ENCODE results near the gene RPL21.

The RPL21 gene

DNA sequence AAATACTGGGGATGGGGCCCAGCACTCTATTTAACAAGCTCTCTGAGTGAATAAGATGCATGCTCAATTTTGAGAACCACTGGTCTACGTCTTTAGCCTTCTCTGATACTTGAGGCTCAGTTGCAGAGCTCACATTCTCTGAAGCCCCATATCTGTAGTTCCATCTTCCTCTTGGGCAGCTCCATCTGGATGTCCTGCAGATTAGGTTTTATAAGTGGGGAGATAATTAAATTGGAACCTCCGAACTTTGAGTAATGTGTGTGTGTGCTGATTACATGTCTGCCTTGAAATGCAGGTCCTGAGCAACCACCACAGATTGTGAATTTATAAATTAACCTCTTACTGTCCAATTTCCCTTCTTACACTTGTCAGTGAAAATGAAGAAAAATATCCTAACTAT is 12.1 kb downstream of the RPL21 start:
- H3K27ac ChIP-seq = no peak overlapping the region
- no peak for TF ChIP-seq ZFX (IDR thresholded peaks at IDR 0.05)
- TF ChIP-seq, protein P1, sequence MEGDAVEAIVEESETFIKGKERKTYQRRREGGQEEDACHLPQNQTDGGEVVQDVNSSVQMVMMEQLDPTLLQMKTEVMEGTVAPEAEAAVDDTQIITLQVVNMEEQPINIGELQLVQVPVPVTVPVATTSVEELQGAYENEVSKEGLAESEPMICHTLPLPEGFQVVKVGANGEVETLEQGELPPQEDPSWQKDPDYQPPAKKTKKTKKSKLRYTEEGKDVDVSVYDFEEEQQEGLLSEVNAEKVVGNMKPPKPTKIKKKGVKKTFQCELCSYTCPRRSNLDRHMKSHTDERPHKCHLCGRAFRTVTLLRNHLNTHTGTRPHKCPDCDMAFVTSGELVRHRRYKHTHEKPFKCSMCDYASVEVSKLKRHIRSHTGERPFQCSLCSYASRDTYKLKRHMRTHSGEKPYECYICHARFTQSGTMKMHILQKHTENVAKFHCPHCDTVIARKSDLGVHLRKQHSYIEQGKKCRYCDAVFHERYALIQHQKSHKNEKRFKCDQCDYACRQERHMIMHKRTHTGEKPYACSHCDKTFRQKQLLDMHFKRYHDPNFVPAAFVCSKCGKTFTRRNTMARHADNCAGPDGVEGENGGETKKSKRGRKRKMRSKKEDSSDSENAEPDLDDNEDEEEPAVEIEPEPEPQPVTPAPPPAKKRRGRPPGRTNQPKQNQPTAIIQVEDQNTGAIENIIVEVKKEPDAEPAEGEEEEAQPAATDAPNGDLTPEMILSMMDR (conservative IDR thresholded peaks at IDR 0.05) = no peak

DNA sequence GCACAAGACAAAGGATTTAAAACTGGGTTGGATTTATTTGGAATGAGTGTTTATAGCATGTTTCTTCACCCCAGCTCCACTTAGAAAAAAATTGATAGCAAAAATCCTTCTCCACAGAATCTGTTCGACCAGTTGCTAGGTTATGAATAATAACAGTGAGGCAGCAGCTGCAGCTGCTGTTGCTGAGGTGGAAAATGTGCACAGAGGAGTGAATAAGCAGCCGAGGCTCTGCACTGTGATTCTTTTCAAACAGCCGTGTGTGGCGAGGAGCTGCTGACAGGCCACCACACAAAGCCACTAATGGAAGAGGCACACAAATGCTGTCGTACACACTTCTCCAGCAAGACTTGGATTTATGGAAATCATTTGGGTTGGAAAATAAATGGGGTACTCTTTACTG is 12.8 kb downstream of the RPL21 start:
- TF ChIP-seq, protein P1 (conservative IDR thresholded peaks at IDR 0.05) = no peak
- H3K27ac ChIP-seq = no peak overlapping the region

DNA sequence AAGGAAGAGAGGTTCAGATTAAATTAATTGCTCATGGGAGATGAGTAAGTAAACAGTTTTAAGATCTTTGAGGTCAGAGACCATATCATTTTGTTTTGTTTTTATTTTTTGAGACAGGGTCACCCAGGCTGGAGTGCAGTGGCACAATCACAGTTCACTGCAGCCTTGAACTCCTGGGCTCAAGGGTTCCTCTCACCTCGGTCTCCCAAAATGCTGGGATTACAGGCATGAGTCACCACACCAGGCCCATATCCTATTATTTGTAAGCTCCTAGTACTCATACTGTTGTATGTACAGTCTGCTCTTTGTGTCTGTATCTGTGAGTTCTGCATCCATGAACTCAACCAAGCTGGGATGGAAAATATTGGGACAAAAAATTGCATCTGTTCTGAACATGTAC is 13.3 kb downstream of the RPL21 start:
- TF ChIP-seq, protein P1 (conservative IDR thresholded peaks at IDR 0.05) = no peak
- no peak for TF ChIP-seq ZFX (IDR thresholded peaks at IDR 0.05)
- no peak overlapping the region for H3K27ac ChIP-seq

DNA sequence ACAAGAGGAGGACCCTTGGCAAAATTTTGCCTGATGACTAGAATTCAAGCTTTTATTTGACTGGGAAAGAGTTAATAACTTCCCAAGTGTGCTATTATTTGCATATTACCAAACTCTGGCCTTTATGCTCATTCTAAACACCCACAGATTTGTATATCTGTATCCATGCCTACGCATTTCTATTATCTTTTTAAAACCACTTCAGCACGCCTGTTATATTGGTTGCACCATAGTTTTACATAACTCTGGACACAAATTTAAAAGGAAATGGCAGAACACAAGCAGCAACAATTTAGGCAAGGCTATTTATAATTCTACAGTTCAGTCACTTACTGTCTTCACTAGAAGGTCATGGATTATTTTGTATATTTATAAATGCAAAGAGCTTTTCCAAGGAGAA is 15.6 kb downstream of the RPL21 start:
- TF ChIP-seq, protein P1 (conservative IDR thresholded peaks at IDR 0.05) = no peak
- TF ChIP-seq ZFX (IDR thresholded peaks at IDR 0.05) = no peak
- no peak overlapping the region for H3K27ac ChIP-seq

DNA sequence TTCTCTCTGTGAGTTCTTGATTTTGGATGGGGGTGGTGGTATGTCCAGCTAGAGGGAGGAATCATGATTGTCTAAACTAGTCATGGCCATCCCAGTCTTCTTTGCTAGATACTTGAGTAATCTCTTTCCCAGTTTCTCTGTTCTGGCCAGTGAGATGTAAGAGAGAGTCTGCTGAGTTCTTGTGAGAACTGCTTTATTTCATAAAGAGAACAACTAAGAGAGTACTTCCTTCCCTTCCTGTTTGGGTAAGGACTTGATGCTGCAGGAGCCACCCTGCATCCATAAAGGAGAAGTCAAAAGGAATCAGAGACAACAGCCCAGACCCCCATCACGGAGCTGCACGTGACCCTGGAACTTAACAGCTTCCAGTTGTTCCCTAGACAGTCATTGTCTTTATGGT is 16.2 kb downstream of the RPL21 start:
- TF ChIP-seq, protein P1 (conservative IDR thresholded peaks at IDR 0.05) = no peak
- no peak for TF ChIP-seq ZFX (IDR thresholded peaks at IDR 0.05)
- H3K27ac ChIP-seq = no peak overlapping the region

DNA sequence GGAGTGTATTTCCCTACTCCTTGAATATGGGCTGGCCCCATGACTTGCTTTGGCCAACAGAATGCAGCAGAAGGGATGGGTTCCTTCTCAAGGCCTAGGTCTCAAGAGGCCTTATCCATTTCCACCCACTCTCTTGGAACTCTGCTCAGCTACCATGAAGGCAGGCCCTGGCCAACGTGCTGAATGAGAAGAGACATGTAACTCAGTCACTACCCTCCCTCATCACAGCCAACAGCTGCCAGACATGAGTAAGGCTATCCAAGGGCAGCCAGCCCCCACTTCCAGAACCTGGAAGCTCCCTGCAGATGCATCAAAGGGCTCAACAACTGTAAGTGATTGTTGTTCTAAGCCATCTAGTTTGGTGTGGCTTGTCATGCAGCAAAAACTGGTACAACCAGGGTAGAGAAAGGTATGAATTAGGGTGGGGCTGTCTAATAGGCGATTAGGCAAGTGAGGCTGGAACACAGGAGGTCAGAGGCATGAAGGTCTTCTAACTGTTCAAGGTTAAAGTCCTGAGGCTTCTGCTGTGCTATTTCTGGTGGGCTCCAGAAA is 17.8 kb downstream of the RPL21 start:
- H3K27ac ChIP-seq = no peak overlapping the region
- no peak for TF ChIP-seq ZFX (IDR thresholded peaks at IDR 0.05)
- TF ChIP-seq, protein P1 (conservative IDR thresholded peaks at IDR 0.05) = no peak

DNA sequence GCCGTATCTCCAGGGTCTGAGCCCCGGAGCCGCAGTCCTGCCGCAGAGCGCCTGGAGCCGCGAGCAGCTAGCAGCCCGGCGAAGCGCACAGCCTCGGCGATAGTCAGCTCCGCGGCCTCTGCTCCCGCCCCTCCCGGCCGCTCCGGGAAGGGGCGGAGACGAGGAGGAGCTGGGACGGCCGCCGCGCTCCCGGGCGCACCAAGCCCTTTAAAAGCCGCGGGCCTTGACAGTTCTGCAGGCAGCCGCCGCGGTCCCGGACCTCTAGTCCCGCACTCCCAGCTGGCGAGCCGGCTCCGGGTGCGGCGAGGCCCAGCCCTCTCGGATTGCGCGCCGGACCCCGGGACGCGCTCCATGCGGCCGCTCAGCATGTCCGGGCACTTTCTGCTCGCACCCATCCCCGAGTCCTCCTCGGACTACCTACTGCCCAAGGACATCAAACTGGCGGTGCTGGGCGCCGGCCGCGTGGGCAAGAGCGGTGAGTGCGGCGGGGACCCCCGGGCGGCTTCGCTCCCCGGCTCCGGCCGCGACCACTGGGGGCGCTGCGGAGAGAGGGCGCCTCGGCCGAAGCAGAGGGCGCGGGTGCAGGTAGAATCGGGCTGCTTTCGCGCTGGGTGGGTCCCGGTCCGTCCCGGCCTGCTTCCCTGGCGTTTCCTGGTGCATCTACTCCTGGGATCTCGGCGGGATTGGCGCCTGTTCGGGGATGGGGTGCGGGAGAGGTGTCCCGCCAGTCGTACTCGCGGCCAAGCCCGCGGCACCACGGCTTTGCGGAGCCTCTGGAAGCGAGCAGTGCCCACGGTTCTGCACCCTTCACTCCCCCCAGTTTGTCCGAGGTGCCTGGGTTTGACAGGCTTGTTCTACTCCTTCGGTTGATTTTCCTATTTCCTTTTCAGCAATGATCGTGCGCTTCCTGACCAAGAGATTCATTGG is 19.5 kb downstream of the RPL21 start, which contains the start of gene RASL11A:
Gene RASL11A, plus strand, starts transcription at position 237 of the 927 bp plus-strand sequence. Its CDS starts 115 bp downstream, at position 352.
- peak within 1 kb of the TSS; percentile 66 for H3K27ac ChIP-seq
- peak; percentile 68; the same call in 1 of the 2 replicates for TF ChIP-seq ZFX (IDR thresholded peaks at IDR 0.05)
- TF ChIP-seq, protein P1 (conservative IDR thresholded peaks at IDR 0.05) = peak; percentile 100

All from C4-2B (cell line).